ENCODE measurements around the gene SLPI. TPM values are rescaled to one million over a fixed set of nuclear protein-coding genes. Genes with fewer than 3 reads are reported as not detected.

SLPI gene
- total RNA-seq, 2 experiments from 2014 or later = not detected

DNA sequence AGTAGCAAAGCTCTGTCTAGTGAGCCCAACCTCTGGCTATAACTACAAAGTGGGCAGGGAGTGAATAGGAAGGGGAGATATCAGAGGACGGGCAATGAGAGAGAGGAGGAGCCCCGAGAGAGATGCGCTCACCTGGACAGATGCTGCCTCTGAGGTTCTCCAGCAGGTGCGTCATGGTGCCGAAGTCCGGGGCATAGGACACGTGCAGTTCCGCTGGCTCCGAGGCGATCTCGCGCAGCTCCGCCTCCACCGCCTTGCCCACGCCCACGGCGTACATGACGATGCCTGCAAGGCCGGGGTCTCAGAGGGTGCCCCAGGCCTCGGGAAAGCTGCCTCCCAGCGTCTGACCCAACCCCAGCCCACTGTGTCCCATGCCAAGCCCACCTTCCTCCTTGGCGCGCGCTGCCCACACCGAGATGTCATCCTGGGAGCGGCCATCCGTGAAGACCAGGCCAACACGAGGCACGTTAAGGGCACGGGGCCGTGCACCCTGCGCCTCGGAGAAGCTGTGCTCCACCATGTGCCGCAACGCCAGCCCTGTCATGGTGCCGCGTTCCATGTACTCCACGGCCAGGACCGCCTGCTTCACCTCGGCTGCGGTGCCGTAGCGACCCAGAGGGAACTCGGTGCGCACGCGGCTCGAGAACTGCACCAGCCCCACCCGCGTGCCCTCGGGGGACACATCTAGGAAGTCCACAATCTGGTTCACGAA, 43.6 kb upstream of the SLPI start:
- no peak overlapping the region for H3K4me3 ChIP-seq (ENCODE audit: low read depth, low read length, poor library complexity, severe bottlenecking)
- ChIA-PET POLR2A (no interaction called here), CTCF (ENCODE audit: unreplicated experiment) (no interaction called here)
- H4K20me1 ChIP-seq (ENCODE audit: insufficient read depth, low read length) = no peaks in the 10 kb centered on the region
- no peak overlapping the region for H2AFZ ChIP-seq (ENCODE audit: low read length)
- no peaks in the 10 kb centered on the region for H3K79me2 ChIP-seq (ENCODE audit: insufficient read depth, low read depth, low read length)
- TF ChIP-seq CTCF (conservative IDR thresholded peaks at IDR 0.05; ENCODE audit: low read length) = no peak
- TF ChIP-seq EZH2phosphoT487 (IDR thresholded peaks at IDR 0.05; ENCODE audit: borderline replicate concordance, low read depth, low read length) = no peak
- H3K9me3 ChIP-seq (ENCODE audit: low read length) = no peaks in the 10 kb centered on the region
- H3K27ac ChIP-seq (ENCODE audit: low read depth, low read length, poor library complexity, severe bottlenecking) = no peak overlapping the region
- no TSS peak for BruUV-seq (replicated peaks)
- H3K4me2 ChIP-seq (ENCODE audit: low read length) = no peak overlapping the region
- no peaks in the 10 kb centered on the region for H3K36me3 ChIP-seq (ENCODE audit: insufficient read depth, low read length)
- DNase-seq (ENCODE audit: low spot score) = no peak
- no peaks in the 10 kb centered on the region for H3K9me2 ChIP-seq (ENCODE audit: insufficient read depth, low read length)
- intact Hi-C loops (cut with micrococcal nuclease; ENCODE audit: unreplicated experiment) = no loop called here
- H3K4me1 ChIP-seq (ENCODE audit: insufficient read depth, low read length, poor library complexity, severe bottlenecking) = no peaks in the 10 kb centered on the region

GRCh38 chr20:45294659-45295058, 40.3 kb upstream of the SLPI start:
- BruUV-seq (replicated peaks) = no TSS peak
- Histone ChIP-seq H3K9me3 (ENCODE audit: low read length) (no peaks in the 10 kb centered on the region), H3K9me2 (ENCODE audit: insufficient read depth, low read length) (no peaks in the 10 kb centered on the region), H3K36me3 (ENCODE audit: insufficient read depth, low read length) (no peaks in the 10 kb centered on the region), H4K20me1 (ENCODE audit: insufficient read depth, low read length) (no peaks in the 10 kb centered on the region), H3K79me2 (ENCODE audit: insufficient read depth, low read depth, low read length) (no peaks in the 10 kb centered on the region), H3K4me2 (ENCODE audit: low read length) (no peak overlapping the region), H3K4me3 (ENCODE audit: low read depth, low read length, poor library complexity, severe bottlenecking) (no peak overlapping the region), H3K27ac (ENCODE audit: low read depth, low read length, poor library complexity, severe bottlenecking) (no peak overlapping the region), H3K4me1 (ENCODE audit: insufficient read depth, low read length, poor library complexity, severe bottlenecking) (no peaks in the 10 kb centered on the region), H2AFZ (ENCODE audit: low read length) (no peak overlapping the region)
- no peak for DNase-seq (ENCODE audit: low spot score)
- no peak for TF ChIP-seq CTCF (conservative IDR thresholded peaks at IDR 0.05; ENCODE audit: low read length)
- TF ChIP-seq EZH2phosphoT487 (IDR thresholded peaks at IDR 0.05; ENCODE audit: borderline replicate concordance, low read depth, low read length) = no peak
- ChIA-PET POLR2A (interaction anchor here (0.6 kb wide), 2 partner anchors 41 to 507 kb away, joined by 3 to 5 read pairs; no protein-coding TSS in a partner anchor), CTCF (ENCODE audit: unreplicated experiment) (no interaction called here)
- intact Hi-C loops (cut with micrococcal nuclease; ENCODE audit: unreplicated experiment) = no loop called here

- no peak for TF ChIP-seq CTCF (conservative IDR thresholded peaks at IDR 0.05; ENCODE audit: low read length)
- TF ChIP-seq EZH2phosphoT487 (IDR thresholded peaks at IDR 0.05; ENCODE audit: borderline replicate concordance, low read depth, low read length) = no peak
- DNase-seq (ENCODE audit: low spot score) = no peak
These were observed 39.6 kb upstream of the SLPI start for GRCh38 chr20:45294003-45294368.

More at GRCh38 chr20:45294003-45294368, 39.6 kb upstream of the SLPI start:
- no TSS peak for BruUV-seq (replicated peaks)
- H3K4me1 ChIP-seq (ENCODE audit: insufficient read depth, low read length, poor library complexity, severe bottlenecking) = no peaks in the 10 kb centered on the region
- no peaks in the 10 kb centered on the region for H4K20me1 ChIP-seq (ENCODE audit: insufficient read depth, low read length)
- intact Hi-C loops (cut with micrococcal nuclease; ENCODE audit: unreplicated experiment) = no loop called here
- no peak overlapping the region for H3K4me3 ChIP-seq (ENCODE audit: low read depth, low read length, poor library complexity, severe bottlenecking)
- no peak overlapping the region for H3K4me2 ChIP-seq (ENCODE audit: low read length)
- no peaks in the 10 kb centered on the region for H3K9me3 ChIP-seq (ENCODE audit: low read length)
- H3K9me2 ChIP-seq (ENCODE audit: insufficient read depth, low read length) = no peaks in the 10 kb centered on the region
- ChIA-PET CTCF (ENCODE audit: unreplicated experiment) (no interaction called here), POLR2A (interaction anchor here (0.5 kb wide), 1 partner anchor 476 kb away, joined by 4 read pairs; no protein-coding TSS in a partner anchor)
- H3K36me3 ChIP-seq (ENCODE audit: insufficient read depth, low read length) = no peaks in the 10 kb centered on the region
- H3K27ac ChIP-seq (ENCODE audit: low read depth, low read length, poor library complexity, severe bottlenecking) = no peak overlapping the region
- H3K79me2 ChIP-seq (ENCODE audit: insufficient read depth, low read depth, low read length) = no peaks in the 10 kb centered on the region
- H2AFZ ChIP-seq (ENCODE audit: low read length) = no peak overlapping the region

Data from OCI-LY7 (cell line).